Measurements from ENCODE around the gene NCK2. TPM values are rescaled to one million over a fixed set of nuclear protein-coding genes. Genes with fewer than 3 reads are reported as not detected.

NCK2 gene
- total RNA-seq, 1 experiment from 2014 or later, result 49.2 TPM

- Histone ChIP-seq H3T11ph (ENCODE audit: low read length) (no peak overlapping the region), H3K27me3 (ENCODE audit: insufficient read depth, low read length) (no peaks in the 10 kb centered on the region), H2BK15ac (ENCODE audit: low read depth, low read length) (no peak overlapping the region), H4K20me1 (ENCODE audit: control insufficient read depth, insufficient read depth, insufficient read length) (no peaks in the 10 kb centered on the region), H2BK5ac (ENCODE audit: insufficient read length, low read length) (no peak overlapping the region), H3K18ac (ENCODE audit: insufficient read length, low read depth, low read length) (no peak overlapping the region), H3K4me2 (ENCODE audit: insufficient read depth, insufficient read length, low read length) (no peak overlapping the region), H4K5ac (ENCODE audit: insufficient read length, low read depth, low read length) (no peak overlapping the region), H3K4ac (ENCODE audit: low read depth, low read length) (no peak overlapping the region), H2BK12ac (ENCODE audit: insufficient read length, low read depth, low read length) (no peak overlapping the region), H3K9me3 (ENCODE audit: control insufficient read depth, low read depth, low read length) (no peaks in the 10 kb centered on the region), H3K9ac (ENCODE audit: extremely low read depth, insufficient read length, low read length) (no peak overlapping the region), H3K23me2 (ENCODE audit: insufficient read length, low read depth, low read length, poor library complexity, severe bottlenecking) (no peaks in the 10 kb centered on the region), H3K79me1 (ENCODE audit: insufficient read depth, low read depth, low read length, poor library complexity, severe bottlenecking) (no peaks in the 10 kb centered on the region), H2BK120ac (ENCODE audit: low read depth, low read length, poor library complexity, severe bottlenecking) (no peak overlapping the region), H4K8ac (replicated peaks; ENCODE audit: insufficient read length, low read depth, low read length) (no peak overlapping the region), H3K23ac (ENCODE audit: insufficient read length, low read depth, low read length) (no peak overlapping the region), H3K4me1 (ENCODE audit: insufficient read depth, low read length) (peaks cover 2% of the 10 kb centered on the region; the same call in 1 of the 2 replicates), H3K27ac (ENCODE audit: insufficient read length, low read depth, low read length) (no peak overlapping the region), H2BK20ac (ENCODE audit: low read depth, low read length, poor library complexity, severe bottlenecking) (no peak overlapping the region), H3K79me2 (ENCODE audit: insufficient read depth, low read length) (no peaks in the 10 kb centered on the region), H3K56ac (ENCODE audit: insufficient read length, low read depth, low read length) (no peak overlapping the region), H4K91ac (ENCODE audit: insufficient read length, low read depth, low read length) (no peak overlapping the region), H3K14ac (ENCODE audit: insufficient read depth, low read length) (no peak overlapping the region), H2AFZ (ENCODE audit: low read length) (no peak overlapping the region), H2AK5ac (ENCODE audit: insufficient read length, low read length) (no peak overlapping the region)
- TF ChIP-seq, protein P1, sequence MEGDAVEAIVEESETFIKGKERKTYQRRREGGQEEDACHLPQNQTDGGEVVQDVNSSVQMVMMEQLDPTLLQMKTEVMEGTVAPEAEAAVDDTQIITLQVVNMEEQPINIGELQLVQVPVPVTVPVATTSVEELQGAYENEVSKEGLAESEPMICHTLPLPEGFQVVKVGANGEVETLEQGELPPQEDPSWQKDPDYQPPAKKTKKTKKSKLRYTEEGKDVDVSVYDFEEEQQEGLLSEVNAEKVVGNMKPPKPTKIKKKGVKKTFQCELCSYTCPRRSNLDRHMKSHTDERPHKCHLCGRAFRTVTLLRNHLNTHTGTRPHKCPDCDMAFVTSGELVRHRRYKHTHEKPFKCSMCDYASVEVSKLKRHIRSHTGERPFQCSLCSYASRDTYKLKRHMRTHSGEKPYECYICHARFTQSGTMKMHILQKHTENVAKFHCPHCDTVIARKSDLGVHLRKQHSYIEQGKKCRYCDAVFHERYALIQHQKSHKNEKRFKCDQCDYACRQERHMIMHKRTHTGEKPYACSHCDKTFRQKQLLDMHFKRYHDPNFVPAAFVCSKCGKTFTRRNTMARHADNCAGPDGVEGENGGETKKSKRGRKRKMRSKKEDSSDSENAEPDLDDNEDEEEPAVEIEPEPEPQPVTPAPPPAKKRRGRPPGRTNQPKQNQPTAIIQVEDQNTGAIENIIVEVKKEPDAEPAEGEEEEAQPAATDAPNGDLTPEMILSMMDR (conservative IDR thresholded peaks at IDR 0.05), result no peak
- H3K27ac Mint-ChIP-seq, result no peak overlapping the region
- H3K36me3 Mint-ChIP-seq (ENCODE audit: insufficient read depth in 1 of 3, low read depth in 3 of 3), result no peaks in the 10 kb centered on the region
- H3K4me3 Mint-ChIP-seq, result no peak overlapping the region
- H3K4me1 Mint-ChIP-seq, result peaks cover 11 to 13% of the 10 kb centered on the region in 2 experiments
- no peaks in the 10 kb centered on the region for H3K9me3 Mint-ChIP-seq
- DNase-seq, result no peak
- no CpG with 5 or more reads among the region's 6 CpGs for WGBS (ENCODE audit: extremely low coverage, insufficient read length, low lambda C conversion rate)
- peaks cover 8% of the 10 kb centered on the region for H3K27me3 Mint-ChIP-seq (ENCODE audit: low read depth)
Observed at GRCh38 chr2:105712981-105713596, 31.6 kb upstream of the NCK2 start.
